ENCODE measurements around the gene VAV2.
"Not testable (repeated sequence)": the region's sequence is repeated elsewhere in the genome, so short reads cannot be mapped to it uniquely, and the experiment has no call there.

VAV2 gene

DNA sequence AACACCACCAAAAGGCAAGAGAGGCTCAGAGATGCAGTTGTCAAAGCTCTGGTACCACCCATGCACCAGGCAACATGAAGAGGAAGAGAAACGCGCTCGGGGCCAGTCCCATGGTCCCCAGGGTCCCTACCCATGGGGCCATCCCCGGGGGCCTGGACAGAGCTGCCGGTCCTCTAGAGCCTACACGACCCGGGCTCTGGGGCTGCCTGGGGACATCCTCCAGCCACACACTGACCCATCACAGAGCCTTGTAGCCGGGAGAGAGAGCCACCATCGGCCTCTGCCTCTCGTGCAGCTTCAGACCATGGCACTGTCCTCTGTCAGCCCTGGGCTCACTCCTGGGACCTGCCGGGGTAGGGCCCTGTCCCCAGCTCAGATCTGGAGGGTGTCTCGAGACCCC lies 23.7 kb downstream of the VAV2 start:
- no peak for DNase-seq

DNA sequence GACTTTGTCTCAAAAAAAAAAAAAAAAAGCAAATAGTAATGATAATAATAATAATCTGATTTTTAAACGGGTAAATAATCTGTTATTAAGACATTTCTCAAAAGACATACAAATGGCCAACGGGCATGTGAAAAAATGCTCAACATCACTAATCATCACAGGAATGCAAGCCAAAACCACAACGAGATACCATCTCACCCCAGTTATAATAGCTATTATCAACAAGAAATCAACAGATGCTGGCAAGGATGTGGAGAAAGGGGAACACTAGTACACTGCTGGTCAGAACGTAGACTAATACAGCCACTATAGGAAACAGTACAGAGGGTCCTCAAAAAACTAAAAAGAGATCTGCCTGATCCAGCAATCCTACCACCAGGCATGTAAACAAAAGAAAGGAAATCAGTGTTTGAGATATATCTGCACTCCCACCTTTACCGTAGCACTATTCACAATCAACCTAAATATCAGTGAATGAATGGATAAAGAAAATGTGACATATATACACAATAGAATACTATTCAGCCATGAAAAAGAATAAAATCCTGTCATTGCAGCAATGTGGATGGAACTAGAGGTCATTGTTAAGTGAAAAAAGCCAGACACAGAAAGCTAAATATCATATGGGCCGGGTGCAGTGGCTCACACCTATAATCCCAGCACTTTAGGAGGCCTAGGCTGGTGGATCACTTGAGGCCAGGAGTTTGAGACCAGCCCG lies 24.9 kb downstream of the VAV2 start:
- DNase-seq = no peak

DNA sequence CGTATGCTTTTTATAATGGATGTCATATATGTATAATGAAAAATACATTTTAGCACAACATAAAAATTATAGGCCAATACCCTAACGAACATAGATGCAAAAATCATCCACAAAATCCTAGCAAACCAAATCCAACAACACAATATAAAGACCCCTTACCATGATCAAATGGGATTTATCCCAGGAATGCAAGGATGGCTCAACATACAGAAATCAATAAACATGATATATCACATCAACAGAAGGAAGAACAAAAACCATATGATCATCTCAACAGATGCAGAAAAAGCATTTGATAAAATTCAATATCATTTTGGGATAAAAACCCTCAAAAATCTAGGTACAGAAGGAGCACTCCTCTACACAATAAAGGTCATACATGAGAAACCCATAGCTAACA lies 27.7 kb downstream of the VAV2 start:
- DNase-seq = no peak

DNA sequence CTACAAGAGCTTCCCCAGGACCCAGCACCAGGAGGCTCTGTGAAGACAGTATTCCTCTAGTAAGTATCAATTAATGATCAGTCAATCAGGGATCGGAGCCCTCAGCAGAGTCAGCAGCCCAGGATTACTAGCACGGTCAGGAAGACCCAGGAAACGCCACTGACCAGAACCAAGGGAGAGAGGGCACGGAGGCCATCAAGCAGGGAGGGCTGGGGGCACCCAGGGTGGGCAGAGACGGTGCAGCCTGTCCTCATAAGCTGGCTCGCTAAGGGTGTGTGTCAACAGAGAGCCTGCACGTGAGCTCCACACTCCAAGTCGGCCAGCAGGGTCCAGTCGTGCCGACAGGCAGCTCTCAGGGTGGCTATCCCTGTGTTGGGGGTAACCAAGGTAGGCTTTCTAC lies 29.0 kb downstream of the VAV2 start:
- no peak for DNase-seq

DNA sequence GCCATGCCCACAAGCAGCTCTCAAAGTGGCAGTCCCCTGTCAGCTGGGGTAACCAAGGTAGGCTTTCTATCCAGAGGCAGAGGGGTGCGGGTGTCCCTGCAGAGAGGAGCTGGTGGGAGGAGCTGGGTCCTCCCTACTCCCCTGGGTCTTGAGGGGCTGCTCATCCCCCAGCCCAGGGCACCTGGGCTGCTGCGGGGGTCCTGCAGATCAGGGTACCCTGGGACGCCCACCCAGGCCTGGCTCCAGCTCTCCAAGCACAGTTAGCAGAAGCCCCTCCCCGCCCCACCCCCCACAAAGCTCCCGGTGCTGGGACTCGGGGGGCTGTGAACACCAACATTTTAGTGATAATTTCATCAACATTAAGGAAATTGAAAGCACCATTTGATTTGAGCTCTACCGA lies 29.8 kb downstream of the VAV2 start:
- no peak for DNase-seq

DNA sequence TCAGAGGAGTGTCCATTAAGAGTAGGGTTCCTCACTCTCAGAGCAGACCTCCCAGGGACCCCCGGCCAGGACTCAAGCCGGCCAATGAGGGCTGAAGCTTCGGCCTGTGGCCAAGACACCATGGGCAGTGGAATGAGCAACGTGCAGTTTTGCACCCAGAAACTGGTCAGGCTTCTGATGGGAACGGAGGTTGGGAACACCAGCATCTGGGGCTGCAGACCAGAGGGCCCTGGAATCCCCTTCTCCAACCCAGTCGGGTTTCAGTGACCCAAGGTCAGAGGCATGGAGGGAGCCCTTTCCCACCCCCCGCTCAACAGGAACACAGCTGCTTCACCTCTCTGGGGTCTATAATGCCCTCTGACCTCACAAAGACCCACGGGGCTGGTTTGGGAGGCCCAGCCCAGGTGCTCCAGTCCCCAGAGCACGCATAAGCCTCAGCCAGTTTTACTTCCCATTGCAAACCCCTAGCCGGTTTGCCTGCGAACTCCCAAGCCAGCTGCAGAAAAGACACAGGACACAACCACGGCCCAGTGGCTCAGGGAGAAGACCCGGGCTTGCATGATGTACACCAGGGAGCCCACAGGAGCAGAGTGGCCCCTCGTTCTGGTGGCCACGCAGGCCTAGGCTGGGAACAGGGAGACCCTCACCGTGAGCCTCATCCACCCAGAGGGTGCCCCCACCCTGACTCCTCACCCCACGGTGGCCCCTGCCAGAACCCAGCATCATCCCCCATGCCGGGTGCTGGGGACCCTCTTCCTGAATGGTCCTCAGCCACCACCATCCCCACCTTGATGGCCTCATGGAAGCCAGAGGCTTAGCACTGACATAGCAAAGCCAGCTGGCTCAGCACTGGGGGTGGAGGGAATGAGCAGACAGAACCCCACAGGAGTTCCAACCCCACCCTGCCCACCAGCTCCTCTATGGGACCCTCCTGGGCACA lies 30.6 kb downstream of the VAV2 start:
- no peak for DNase-seq

DNA sequence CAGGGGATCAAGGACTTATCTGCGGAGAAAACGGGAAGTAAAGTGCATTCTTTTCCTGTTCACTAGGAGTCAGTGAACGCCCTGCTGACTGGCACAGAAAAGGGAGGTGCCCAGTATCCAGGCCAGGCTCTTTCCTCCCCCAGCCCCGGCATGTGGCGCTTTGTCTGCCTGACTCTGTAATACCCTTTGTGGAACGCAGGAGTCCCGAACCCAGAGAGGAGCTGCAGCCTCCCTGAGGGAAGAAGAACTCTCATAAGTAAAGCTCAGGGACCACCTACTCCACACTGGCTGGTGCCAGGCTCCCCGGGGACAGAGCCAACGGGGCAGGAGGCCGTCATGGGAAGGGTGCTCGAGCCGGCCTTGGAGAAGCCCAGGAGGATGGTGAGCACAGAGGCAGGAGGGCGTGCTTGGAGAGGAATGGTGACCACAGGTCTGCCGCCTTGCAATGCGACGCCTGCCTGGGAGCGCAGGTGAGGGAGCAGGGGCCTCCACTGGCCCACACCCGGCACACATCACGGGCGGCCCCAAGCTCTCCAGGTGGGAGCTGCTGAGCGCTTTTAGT lies 31.5 kb downstream of the VAV2 start:
- DNase-seq = no peak

DNA sequence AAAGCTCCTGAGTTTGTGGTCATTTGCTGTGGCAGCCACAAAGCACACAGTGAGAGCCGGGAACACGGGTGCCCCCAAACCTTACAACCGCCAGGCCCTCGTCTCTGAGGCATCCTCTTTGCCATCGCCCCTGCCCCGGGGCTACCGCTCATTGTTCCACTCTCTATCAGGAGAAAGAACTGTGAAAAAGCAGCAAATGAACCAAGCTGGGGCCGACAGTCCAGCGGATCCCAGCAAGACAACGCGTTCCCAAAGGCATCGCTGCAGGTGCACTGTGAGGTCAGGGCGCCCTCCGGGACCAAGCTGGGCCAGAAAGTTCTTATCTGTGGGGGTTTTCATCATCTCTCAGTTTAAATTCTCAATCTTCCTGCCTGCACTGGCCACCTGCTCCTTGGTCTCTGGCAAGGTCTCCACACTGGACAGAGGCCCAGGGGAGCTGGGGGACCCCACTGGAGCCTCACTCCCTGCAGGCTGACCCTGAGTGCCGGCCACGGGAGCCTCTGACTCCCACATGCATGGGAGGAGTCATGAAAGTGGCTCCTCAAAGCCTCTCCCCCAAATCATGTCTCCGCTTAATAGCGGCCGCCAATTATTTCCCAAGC lies 32.1 kb downstream of the VAV2 start:
- DNase-seq = no peak

DNA sequence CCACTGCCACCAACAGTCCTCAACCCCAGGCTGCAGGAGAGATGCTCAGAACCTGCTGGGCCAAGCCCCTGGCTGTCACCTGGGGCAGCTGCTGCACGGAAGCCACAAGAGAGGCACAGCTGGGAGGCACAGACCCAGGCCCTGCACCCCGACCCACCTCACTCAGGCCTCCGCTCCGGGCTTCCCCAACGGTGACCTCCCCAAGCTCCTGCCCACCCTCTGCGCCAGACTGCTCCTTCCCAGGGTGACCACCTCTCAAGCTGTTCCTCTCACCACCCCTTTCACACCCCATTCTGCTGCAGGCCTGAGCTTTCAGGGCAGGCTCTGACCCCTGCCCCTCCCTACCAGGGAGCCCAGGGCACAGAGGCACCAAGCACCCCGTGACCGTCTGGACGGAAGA lies 33.0 kb downstream of the VAV2 start:
- DNase-seq = no peak

DNA sequence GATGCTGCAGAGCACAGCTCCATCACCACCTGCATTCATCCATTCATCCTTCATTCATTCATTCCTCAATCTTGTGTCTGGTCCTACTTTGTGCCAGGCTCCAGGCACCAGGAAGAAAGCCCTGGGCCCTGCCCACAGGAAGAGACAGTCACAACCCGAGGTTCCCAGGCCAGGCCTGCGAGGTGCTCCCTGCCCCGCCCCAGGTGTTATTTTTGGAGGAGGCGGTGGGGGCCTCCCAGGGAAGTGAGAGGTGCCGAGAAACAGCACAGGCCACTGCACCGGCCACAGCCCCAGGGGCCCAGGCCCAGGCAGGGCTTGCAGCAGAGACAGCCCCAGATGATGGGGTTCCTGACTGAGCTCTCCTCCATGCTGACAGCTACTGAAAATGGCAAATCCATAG lies 33.4 kb downstream of the VAV2 start:
- no peak for DNase-seq

DNA sequence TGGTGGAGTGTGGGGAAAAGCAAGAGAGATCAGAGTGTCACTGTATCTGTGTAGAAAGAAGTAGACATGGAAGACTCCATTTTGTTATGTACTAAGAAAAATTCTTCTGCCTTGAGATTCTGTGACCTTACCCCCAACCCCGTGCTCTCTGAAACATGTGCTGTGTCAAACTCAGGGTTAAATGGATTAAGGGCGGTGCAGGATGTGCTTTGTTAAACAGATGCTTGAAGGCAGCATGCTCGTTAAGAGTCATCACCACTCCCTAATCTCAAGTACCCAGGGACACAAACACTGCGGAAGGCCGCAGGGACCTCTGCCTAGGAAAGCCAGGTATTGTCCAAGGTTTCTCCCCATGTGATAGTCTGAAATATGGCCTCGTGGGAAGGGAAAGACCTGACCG lies 34.4 kb downstream of the VAV2 start:
- DNase-seq = not testable (repeated sequence)

DNA sequence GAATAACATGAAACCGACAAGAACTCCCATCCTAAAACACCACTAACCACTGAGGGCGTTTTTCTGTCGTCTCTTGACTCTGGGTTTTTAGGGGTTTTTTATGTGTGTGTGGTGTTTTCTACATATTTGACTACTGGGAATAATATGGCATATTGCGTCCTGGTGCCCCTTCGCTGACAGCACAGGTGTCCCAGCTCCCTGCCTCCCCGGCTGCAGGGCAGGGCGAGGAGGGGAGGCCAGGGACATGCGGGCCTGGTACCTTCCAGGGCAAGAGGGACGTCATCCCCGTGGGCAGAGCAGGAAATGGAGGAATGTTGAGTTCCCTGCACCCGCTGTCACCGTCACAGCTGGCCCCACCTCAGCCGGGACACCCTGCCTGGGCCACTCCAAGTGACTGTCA lies 34.8 kb downstream of the VAV2 start:
- no peak for DNase-seq

DNA sequence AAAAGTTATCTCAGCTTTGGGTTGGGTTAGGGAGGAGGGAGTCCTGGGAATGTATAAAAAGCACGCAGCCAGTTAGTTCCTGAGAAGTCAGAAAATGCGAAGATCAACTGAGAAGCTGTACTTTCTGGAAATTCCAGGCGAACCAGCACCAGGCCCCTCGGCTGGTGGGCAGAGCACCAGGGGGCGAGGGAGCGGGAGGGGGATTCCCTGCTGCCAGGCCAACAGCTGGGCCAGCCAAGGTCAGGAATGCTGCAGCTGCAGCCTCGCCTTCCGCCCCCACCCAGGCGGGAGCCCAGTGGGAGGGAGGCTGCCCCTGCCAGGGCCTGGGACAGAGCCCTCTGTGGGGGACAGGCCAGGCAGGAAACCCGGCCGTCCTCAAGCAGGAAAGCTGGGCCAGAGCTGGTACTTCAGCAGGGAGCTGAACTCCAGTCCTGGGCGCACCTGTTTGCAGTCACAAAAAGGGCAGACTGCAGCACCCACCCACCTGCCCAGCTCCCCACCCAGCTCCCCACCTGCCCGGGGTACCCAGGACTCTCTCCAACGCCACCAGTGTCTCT lies 35.5 kb downstream of the VAV2 start:
- no peak for DNase-seq

DNA sequence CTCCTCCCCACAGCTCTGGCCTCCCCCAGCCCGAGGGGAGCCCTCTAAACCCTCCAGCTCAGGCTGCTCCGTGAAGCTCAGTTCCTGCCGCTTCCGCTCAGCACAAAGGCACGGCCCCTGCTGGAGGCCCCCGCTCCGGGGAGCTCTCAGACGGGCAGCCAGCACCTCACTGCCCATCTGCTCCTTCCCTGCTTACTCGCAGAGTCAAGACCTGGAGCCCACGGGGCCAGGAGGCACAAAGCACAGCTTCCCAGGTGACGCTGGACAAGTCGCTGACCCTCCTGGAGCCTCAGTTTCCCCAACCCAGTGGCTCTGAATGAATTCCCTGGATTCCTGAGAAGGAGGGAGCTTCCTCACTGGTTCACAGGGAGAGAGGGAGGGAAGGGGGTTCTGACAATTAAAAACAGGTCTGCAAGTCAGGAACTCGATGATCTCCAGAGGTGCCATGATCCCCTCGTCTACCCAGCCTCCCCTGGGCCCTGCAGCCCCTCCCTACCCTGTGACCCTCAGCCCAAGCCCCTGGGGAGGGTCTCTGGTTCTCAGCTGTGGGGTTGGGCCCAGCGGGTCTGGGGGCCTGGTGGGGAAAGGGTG lies 36.2 kb downstream of the VAV2 start:
- no peak for DNase-seq

DNA sequence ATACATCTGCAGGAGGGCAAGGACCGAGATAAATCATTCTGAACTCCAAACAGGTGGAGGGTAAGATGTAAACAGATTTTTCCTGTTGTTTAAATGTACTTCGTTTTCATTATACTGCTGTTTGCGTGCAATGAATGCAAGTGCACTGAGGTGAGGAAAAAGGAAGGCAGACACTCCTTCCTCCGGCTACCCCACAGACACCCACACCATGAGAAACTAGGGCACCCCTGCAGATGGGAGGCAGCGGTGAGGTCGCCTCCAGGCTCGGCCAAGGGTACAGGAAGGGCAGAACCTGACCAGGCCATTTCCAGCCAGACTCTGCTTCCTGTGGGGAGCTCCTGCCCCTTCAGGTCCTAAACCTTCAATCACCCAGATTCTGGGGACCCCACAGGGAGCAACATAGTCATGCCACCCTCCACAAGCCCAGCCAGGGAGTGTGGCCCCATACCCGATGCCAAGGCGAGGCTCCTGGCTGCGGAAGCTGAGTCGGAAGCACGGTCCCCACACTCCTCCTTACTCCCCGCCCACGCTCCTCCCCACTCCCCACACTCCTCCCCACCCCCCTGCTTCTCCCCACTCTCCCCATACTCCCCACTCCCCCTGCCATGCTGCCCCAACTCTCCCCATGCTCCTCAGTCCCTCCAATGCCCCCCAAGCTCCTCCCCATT lies 37.1 kb downstream of the VAV2 start:
- no peak for DNase-seq

DNA sequence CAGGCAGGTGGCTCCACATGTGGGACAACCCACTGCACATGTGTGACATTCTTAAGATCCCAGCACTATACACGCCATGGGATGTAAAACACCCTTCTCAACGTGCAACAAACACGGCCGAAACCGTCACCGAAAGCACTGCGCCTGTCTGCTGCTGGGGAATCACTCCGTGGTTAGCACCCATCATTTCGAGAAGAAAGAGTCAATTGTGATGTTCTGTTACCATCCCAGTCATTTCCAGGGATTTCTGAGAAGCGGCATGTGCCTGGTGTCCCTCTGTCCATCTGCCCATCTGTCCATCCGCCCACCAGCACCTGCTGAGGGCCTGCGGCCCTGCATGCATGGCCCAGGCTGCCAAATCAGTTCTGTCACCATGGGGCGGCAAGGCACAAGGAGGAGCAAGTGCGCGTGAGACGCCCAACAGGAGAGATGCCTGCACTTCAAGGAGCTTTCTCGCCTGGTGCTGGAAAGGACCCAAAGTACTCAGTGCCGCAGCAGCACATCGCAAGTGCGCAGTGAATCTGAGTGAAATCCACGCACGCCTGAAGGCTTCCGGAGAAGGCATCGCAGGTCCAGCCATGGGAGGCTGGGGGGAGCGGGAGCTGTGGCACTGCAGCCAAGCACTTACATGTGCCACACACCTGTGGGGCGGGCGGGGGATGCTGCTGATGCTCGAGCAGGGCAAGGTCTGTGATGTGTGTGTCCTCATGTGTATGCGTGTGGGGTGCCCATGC lies 38.0 kb downstream of the VAV2 start:
- DNase-seq = no peak

DNA sequence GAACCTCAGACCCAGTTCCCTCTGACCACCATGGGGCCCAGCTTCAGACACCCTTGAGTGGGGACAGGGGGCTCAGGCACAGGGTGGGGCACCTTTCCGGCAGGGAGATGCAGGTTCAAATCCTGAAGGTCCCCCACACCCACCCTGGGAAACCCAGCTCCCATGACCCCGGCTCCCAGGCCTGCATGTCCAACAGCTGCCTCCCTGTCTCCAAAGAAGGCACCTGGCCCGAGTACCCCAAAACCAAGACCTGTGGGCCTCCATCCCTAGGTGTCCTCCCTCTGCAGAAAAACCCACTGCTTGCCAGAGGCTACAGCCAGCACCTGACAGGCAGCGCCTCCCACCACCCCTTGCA lies 38.5 kb downstream of the VAV2 start:
- no peak for DNase-seq

DNA sequence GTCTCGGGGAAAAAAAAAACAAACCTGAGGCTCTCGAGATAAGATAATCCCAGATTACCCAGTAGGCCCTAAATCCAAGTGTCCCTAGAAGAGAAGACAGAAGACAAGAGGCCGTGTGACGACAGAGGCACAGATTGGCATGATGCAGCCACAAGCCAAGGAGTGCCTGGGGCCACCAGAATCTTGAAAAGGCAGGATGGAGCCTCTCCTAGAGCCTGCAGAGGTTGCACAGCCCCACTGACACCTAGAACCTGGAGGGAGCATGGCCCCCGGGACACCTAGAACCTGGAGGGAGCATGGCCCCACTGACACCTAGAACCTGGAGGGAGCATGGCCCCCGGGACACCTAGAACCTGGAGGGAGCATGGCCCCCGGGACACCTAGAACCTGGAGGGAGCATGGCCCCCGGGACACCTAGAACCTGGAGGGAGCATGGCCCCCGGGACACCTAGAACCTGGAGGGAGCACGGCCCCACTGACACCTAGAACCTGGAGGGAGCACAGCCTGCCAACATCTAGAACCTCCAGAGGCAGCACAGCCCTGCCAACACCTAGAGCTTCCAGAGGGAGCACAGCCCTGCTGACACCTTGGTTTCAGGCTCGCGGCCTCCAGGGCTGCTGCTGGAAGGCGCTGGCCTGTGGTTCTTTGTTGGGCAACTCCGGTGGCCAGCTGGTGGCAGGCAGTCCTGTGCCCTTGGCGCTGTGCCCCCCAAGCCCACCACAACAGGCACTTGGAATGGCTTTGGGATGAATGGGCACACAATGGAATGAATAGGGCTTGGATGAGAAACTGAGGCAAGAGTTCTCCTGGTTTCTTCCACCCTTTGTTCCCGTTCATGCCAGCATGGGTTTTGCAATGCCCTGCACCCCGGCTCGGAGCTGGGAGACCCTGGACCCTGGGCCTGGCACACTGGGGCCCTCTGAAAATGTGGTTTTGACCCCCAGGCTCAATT lies 39.2 kb downstream of the VAV2 start:
- no peak for DNase-seq

DNA sequence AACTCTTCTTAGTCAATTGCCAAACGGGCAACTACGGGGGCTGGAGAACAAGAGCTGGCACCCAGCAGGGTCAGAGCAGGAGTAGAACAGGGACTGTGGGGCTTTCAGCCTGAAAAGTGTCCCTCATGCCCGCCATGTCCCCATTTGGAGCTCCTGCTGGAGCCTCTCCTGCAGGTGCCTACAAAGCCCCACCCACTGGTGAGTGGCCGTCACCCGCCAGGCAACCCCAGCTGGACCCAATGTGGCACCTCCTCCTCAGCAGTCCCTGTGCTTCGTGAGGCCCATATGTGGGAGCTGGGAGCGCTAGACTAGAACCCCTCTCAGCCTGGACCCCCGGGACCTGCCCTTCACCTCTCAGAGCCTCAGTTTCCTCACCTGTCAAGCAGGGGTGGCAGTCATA lies 40.9 kb downstream of the VAV2 start:
- DNase-seq = no peak

DNA sequence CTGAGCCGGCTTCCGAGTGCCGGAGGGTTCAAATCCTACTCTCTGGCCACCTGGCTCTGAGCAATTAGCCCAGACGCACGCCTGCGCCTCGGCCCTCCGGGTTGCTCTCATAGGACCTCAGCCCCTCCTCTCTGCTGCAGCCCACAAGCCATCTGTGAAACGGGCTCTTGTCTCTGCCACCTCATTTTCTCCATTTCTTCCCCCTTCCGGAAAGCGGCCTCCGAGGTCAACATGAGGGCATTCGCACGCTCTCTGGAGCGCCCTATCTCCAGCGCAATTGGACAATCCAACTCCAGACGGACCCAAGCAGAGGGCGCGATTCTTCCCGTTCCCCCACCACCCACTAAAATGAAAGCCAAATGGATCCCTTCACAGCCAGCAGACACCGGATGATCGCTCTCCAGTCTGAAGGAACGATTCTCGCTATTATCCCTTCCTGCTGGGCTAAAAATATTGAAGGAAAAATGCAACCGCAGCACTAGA lies 41.5 kb downstream of the VAV2 start:
- no peak for DNase-seq

Measured in HCEC 1CT (cell line).